GM12892 (cell line): ENCODE data around the gene PPP6R3.

Experiments
- DNase-seq: peaks from one replicate; pipeline ENCODE4 v3.0.0; 2011; ENCODE audit not compliant: insufficient read length
- FAIRE-seq: peaks from 2 replicates; lab custom pipeline; 2011; peaks lifted over from hg19 to GRCh38; lab: Jason Lieb, UNC
- POLR2A ChIP-seq: IDR thresholded peaks from 2 replicates; pipeline ENCODE4 v1.6.1; 2011; ENCODE audit warnings: low read depth, low read length, control low read depth
- POLR2AphosphoS5 ChIP-seq: IDR thresholded peaks from 2 replicates; pipeline ENCODE4 v1.6.1; 2011; ENCODE audit warnings: low read depth, low read length, control low read depth
- TAF1 ChIP-seq: IDR thresholded peaks from 2 replicates; pipeline ENCODE4 v1.6.1; 2011; ENCODE audit warnings: low read depth, mild to moderate bottlenecking, control low read depth, low read length, borderline replicate concordance

The PPP6R3 gene

GRCh38 chr11:68503251-68503687 is 42.7 kb downstream of the PPP6R3 start:
- TF ChIP-seq TAF1 (no peak), POLR2AphosphoS5 (no peak), POLR2A (no peak)
- DNase-seq (no peak), FAIRE-seq (no peak)

- TF ChIP-seq TAF1 (no peak), POLR2AphosphoS5 (no peak), POLR2A (no peak)
- DNase-seq (no peak), FAIRE-seq (no peak)
Measured at GRCh38 chr11:68503792-68504191, 43.2 kb downstream of the PPP6R3 start.

- peak; percentile 21 for FAIRE-seq
- DNase-seq = no peak
- TF ChIP-seq POLR2AphosphoS5 (no peak), TAF1 (no peak), POLR2A (no peak)
Measured at GRCh38 chr11:68504432-68505066, 44.0 kb downstream of the PPP6R3 start.

- TF ChIP-seq POLR2A = no peak
- no peak for TF ChIP-seq TAF1
- FAIRE-seq (no peak), DNase-seq (no peak)
Measured at GRCh38 chr11:68505596-68505995, 45.0 kb downstream of the PPP6R3 start.

GRCh38 chr11:68506908-68507307 is 46.4 kb downstream of the PPP6R3 start:
- TF ChIP-seq TAF1 = no peak
- TF ChIP-seq POLR2A = no peak
- no peak for TF ChIP-seq POLR2AphosphoS5
- DNase-seq (no peak), FAIRE-seq (no peak)

- TF ChIP-seq POLR2AphosphoS5 = no peak
- TF ChIP-seq TAF1 = no peak
- TF ChIP-seq POLR2A = no peak
- no peak for FAIRE-seq
- no peak for DNase-seq
Measured at GRCh38 chr11:68508425-68508824, 47.9 kb downstream of the PPP6R3 start.

- FAIRE-seq (no peak), DNase-seq (no peak)
- TF ChIP-seq POLR2AphosphoS5 (no peak), TAF1 (no peak), POLR2A (no peak)
Measured at GRCh38 chr11:68509066-68509465, 48.5 kb downstream of the PPP6R3 start.

GRCh38 chr11:68513930-68514487 is 53.5 kb downstream of the PPP6R3 start:
- TF ChIP-seq TAF1 (no peak), POLR2AphosphoS5 (no peak), POLR2A (no peak)
- FAIRE-seq (no peak), DNase-seq (no peak)

- TF ChIP-seq POLR2A = no peak
- TF ChIP-seq TAF1 = no peak
- no peak for TF ChIP-seq POLR2AphosphoS5
- no peak for DNase-seq
- FAIRE-seq = peak; percentile 54
Measured at GRCh38 chr11:68517121-68517741, 56.7 kb downstream of the PPP6R3 start.

GRCh38 chr11:68518191-68518590 is 57.6 kb downstream of the PPP6R3 start:
- TF ChIP-seq POLR2AphosphoS5 (no peak), TAF1 (no peak), POLR2A (no peak)
- FAIRE-seq = no peak
- DNase-seq = no peak

GRCh38 chr11:68521969-68522652 is 61.6 kb downstream of the PPP6R3 start:
- FAIRE-seq = no peak
- TF ChIP-seq POLR2A (no peak), TAF1 (no peak), POLR2AphosphoS5 (no peak)
- DNase-seq = no peak

GRCh38 chr11:68523033-68523432 is 62.5 kb downstream of the PPP6R3 start:
- FAIRE-seq (peak; percentile 17), DNase-seq (no peak)
- TF ChIP-seq TAF1 = no peak
- no peak for TF ChIP-seq POLR2A
- TF ChIP-seq POLR2AphosphoS5 = no peak
